GM19372 (cell line): ENCODE data around the gene CNTRL.
"Not testable (repeated sequence)": the region's sequence is repeated elsewhere in the genome, so short reads cannot be mapped to it uniquely, and the experiment has no call there.

Experiments used
- ATAC-seq: cut with Tn5 transposase; IDR thresholded peaks from one replicate; pipeline ENCODE4 v1.9.1; 2021; ENCODE audit warnings: mild to moderate bottlenecking, low read depth, moderate library complexity; ENCODE audit not compliant: unreplicated experiment

CNTRL gene

DNA sequence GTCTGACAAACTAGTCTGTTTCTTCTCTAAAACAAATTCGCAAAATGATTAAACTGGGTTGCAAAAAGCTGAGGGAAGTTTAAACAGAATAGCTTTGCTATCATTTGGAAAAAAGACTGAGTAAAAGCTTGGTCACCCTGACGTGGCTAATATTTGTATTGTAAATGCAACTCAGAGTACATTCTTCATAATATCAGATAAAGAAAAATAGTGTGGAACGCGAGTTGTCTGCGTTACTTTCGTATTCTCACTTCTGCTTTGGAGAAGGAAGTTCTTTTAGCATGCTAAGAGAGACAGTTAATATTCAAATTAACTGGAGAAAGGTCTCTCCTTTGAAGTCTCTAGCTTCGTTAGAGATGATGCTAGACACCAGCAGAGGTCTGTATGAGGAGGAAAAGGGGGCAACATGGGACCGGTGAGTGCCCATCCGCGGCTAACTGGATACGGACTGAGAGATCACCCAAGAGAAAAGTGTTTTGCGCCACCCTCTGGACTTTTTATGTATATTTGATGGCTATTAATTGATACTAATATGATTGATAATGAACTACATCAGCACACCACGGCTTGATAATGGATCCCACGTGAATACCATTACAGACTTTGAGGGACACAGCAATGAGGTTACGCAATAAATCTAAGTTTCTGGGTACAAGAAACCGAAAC is 2.9 kb upstream of the CNTRL start:
- peak; percentile 37 for ATAC-seq

DNA sequence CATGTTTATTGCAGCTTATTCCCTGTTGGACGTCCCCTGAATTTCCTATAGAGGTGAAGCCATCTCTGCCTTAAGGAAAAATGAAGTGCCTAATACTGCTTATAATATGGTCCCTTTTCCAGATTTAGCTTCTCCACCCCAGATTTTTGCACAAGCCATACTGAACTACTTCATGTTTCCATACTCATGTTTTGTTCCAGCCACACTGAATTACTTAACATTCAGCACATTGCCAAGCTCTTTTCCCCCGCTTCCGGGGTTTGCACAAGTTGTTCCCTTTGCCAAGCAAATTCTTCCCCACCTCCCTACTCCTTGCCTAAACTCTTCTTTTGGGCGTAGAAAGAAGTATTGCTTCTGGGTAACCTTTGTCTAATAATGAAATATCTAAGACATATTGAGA is 1.7 kb upstream of the CNTRL start:
- no peak for ATAC-seq

DNA sequence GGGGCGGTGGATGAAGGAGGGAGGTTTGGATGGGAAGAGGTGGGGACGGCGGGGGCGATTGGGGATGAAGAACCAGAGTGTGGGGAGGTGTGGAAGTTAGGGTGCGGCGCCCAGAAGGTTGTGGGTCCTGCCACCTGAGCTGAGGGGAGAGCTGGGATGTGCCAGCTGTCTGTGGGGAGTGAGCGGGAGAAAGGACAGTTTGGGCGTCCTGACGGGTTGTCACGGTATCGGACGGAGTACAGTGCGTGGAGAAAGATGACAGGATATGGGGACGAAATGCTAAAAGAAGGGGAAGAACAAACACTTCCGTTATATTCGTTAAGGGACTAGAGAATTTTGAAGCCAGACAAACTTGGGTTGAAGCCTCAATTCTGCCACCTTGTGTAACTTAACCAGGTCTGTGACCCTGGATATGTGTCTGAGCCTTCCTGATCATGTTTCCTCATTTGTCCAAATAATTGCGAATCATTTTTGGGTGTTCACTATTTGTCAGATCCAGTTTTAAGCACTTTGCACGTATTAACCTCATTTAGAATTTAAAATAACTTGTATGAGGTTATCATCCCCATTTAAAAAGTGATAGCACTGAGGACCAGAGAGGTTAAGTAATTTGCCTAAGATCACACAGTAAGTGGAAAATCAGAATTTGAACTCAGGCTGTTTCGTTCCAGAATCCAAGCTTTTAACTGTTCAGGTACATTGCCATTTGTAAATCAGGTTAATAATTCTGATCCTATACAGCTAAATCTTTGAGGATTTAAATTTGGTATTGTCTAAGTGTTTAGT is 689 bp downstream of the CNTRL start:
- peak; percentile 7 for ATAC-seq

DNA sequence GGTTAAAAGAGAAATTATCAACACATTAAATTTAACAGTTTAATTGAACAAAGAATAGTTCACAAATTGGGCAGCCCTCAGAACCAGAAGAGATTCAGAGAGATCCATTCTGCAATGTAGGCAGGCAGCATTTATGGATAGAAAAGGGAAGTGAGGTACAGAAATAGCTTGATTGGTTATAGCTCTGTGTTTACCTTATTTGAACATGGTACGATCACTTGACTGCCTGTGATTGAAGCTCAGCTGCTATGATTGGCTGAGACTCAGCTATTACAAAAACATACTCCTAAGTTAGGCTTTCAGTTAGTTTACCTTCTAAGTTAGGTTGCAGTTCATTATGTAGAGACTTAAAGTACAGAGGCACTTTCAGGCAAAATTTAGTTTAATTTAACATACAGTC is 7.3 kb downstream of the CNTRL start:
- no peak for ATAC-seq

DNA sequence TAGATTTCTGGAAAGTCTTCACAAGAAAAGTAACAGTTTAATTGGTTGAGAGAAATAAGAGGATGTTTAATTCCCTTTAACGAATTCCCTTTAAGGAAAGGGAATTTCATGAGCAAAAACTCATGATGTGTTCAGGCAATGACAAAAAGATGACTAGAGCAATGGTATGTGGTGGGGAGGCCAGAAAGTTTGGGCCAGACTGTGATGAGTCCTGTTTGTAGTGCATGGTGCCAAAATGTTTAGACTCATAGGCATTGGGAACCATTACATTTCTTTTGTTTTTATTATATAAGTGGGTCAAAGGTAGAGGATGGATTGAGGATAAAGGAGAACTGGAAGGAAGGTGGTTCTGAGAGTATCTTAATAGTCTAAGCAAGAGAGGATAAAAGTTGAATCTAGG is 10.9 kb downstream of the CNTRL start:
- no peak for ATAC-seq

DNA sequence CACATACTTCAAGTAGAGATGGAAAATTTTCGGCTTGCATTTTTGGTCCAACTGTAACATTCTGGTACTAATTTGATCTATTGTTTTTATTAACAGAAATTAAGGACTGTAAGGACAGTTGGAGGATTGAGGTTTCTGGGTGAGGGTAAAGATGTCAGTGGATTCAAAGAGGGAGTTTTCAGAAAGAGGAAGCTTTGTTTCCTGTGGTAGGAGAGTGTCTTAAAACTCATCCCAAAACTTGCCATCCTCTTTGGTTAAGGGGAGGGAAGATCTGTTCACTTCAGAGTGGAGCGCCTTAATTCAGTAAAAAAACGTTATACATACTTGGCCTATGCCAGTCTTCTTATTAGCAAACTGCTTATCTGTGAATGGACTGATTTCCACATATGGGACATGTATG is 13.8 kb downstream of the CNTRL start:
- no peak for ATAC-seq

DNA sequence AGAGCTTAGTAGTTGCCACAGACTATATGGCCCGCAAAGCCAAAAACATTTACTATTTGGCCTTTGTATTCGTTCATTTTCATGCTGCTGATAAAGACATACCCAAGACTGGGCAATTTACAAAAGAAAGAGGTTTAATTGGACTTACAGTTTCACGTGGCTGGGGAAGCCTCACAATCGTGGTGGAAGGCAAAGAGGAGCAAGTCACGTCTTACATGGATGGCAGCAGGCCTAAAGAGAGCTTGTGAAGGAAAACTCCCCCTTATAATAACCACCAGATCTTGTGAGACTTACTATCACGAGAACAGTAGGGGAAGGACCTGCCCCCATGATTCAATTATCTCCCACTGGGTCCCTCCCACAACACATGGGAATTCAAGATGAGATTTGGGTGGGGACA is 16.0 kb downstream of the CNTRL start:
- not testable (repeated sequence) for ATAC-seq

DNA sequence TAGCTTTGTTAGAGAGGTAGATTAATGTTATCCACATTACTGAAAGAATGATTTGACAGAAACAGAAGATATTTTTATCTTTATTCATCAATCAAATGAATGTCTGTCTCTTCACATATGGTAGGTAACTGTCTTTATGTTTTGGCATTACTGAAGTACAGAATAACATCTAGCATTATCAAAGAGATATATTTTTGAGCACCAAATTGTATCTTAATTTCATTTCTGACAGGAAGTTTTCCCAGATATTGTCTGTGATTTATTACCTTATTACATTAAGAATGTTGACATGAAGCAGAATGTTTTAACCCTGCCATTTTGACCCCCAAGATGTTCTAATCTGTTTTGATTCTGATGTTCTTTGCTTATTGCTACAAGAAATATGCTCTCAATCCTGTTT is 20.3 kb downstream of the CNTRL start:
- ATAC-seq: no peak

DNA sequence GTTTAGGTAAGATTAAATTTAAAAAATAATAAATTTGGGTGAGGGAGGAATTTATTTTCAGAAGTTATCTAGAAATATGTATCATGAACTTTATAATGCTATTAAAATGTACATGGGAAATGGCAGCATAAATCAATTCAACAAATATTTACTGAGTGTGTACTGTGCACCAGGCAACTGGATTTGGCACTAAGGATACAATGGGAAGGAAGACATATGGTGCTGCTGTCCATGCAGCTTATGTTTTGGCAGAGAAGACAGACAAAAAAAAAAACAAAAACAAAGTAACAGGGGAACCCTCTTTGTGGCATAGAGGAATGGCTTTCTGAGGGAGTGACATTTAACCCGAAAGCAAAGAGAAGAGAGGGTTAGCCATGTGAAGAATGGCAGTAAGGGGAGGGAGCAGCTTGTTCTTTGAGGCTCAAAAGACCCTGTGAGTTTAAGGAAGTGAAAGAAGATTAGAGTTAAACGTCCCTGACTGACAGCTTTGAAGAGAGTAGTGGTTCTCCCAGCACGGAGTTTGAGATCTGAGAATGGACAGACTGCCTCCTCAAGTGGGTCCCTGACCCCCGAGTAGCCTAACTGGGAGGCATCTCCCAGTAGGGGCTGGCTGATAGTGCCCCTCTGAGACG is 23.9 kb downstream of the CNTRL start:
- no peak for ATAC-seq

DNA sequence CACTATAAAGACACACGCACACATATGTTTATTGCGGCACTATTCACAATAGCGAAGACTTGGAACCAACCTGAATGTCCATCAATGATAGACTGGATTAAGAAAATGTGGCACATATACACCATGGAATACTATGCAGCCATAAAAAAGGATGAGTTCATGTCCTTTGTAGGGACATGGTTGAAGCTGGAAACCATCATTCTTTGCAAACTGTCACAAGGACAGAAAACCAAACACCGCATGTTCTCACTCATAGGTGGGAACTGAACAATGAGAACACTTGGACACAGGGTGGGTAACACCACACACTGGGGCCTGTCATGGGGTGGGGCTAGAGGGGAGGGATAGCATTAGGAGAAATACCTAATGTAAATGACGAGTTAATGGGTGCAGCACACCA is 29.3 kb downstream of the CNTRL start:
- ATAC-seq: not testable (repeated sequence)

DNA sequence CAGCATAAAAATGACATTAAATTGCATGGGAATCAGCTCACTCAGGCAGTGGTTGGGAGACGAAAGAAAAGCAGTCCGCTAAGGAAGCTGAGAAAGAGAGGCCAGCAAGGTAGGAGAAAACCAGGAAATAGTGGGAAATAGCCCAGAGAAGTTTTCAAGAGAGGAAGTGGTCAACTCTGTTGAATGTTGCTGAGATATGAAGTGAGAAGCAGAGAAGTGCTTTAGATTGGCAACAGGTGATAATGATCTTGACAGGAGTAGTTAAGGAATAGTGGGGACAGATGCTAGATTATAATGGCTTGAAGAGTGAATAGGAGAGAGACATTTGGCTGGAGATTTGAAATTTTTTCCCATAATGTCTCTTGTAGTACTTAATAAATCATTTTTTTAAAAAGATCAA is 30.8 kb downstream of the CNTRL start:
- ATAC-seq: no peak

DNA sequence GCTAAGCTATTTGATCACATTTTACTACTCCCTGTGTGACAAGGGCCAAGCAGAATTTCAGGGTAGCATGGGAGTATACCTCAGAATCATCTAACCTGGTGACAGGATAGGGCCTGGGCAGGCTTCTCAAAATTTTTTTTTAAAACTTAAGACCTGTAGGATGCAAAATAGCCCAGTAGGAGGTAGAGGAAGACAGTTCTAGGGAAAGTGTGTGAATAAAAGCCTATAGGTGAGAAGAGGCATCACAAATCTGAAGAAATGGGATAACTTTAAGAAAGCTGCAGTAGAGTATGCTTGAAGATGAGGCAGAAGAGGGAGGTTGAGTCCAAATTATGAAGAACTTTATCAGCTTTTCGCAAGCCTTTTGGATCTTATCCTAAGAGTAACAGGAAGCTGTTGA is 32.3 kb downstream of the CNTRL start:
- no peak for ATAC-seq

DNA sequence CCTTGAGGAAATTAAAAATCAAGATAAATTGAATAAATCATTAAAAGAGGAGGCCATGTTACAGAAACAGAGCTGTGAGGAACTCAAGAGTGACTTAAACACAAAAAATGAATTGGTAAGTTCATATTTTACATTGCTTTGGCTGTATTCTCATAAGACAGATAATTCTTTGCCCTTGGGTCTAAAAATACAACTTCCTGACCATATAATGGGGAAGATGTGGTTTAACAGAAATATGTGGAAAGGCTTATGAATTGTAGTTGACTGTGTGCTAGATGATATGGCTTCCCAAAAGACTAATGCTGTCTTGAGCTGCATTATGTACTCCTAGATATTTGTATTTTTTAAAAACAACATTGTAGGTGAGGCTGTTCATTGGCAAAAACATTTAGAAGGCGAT is 33.1 kb downstream of the CNTRL start:
- ATAC-seq: no peak

DNA sequence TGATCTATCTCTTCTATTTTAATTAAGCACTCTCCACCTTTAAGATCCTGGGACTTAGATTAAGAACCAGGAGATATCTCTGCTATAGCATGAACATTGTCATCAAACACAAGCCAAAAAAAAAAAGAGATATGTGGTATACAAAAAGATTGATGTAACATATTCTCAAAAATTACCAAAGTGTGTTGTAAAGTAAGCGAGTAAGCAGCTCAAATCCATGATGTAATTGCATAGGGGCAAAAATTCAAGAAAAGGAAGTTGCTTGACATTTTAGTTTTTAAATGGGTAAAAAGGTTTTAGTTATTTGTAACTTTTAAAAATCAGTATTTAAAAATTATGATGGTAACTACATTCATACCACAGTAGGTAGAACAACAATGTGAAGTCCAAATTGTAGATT is 40.7 kb downstream of the CNTRL start:
- ATAC-seq: no peak

DNA sequence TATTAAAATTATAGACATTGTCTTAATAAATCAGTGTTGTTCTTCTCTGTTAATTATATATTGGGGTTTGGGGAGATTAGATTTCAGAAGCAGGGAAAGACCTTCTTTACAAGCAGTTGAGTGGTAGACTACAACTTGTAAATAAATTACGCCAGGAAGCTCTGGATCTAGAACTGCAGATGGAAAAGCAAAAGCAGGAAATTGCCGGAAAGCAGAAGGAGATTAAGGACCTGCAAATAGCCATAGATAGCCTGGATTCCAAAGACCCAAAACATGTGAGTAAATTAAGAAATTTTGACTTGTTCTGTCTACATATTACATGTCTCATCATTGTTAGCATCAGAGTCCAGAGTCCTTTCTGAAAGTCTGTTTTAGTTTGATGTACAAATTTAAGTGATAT is 43.5 kb downstream of the CNTRL start:
- no peak for ATAC-seq

DNA sequence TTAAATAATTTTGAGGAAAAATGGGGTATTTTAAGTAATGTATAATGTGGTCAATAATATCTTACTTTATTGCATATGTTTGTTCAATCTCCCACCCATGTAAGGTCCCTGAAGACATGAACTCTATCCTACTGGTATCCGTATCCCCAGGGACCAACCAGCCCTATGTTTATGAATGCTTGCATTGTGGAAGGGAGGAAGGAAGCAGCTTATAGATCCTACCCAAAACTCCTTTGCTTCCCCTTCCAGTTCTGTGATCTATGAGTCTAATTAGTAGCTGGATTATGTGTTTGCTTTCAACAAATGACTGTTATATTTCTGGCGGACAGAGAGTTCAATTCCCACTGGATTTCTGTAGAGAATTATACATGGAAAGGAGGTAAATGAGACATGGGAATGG is 45.6 kb downstream of the CNTRL start:
- no peak for ATAC-seq

DNA sequence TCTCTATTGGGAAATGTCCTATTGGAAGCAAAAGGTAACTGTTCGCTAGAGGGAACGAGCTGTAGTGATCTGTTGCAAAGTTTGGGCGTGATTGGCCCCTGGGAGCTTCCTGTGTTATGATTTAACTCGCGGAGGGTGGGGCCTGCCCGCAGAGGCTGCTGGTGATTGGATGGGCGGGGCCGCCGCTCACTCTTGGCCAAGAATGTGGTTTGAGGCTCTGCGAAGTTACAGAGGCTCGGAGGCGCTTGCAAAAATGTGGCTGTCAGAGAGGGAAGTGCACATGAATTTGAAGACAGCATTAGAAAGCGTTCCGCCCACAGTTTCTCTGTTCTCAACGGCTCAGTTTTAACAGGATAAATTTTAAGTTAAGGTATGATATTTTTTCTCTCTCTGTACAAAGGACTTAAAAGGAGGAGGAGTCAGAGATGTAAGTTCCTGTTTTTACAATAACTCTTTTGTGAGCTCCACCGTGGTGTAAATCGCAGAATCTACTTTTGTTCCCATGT is 46.9 kb downstream of the CNTRL start:
- peak; percentile 98 for ATAC-seq

DNA sequence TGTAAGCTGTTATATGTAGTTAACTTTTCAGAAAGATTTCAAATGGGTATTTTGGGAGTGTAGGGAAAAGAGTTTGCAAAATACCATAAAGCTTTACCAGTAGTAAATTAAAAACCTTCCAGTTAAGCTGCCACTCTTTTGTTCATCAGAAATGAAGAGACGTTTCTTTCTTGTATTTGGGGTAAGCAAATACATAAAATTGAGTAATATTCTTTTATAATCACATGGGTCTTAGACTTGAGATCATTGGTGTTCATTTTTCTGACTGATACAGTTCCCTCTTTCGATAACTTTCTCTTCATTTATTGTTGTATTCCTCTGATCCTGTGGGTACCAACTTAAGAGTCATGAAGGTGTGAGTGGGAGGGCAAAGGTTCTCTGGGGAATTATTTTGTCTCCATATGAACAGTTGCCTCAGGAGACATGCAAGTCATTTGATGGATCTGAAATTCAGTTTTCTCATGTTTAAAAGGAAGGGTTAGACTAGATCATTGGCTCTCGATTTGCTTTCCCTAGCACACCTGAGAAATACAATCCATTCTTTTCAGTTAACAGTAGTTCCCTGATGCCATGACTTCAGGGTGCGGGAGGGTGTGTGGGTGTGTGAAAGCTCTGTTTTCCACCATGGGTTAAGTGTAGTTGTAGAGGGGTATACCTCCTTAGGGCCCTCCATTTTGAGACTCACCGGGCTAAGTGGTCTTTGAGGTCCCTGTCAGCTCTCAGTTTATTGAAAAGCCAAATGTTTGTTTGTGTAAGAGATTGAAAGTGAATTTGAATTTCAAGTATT is 47.7 kb downstream of the CNTRL start:
- ATAC-seq: no peak

DNA sequence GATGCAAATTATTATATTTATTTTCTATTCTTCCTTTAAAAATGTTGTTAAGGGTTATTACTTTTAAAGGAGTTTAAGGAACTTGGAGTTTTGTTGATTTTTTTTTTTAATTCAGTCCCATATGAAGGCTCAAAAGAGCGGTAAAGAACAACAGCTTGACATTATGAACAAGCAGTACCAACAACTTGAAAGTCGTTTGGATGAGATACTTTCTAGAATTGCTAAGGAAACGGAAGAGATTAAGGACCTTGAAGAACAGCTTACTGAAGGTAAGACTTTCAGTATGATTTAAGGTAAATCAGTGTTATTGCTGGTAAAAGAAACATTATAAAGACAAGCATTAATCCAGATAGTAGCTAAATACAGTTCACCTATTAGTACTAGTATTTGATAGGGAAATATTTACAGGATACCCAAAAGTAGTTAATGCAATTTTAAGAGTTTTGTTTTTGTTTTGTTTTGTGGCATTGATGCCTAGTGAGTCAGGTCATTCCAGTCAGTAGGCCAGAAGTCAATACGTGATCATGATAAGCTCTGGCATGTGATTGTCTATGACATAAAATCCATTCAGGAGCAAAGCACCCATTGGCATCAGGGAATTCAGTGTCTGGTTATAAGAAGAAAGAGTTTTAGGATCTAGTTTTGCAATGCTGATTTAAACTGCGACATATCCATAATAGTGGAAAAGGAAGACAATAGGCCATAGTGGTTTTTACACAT is 49.2 kb downstream of the CNTRL start:
- ATAC-seq: no peak

DNA sequence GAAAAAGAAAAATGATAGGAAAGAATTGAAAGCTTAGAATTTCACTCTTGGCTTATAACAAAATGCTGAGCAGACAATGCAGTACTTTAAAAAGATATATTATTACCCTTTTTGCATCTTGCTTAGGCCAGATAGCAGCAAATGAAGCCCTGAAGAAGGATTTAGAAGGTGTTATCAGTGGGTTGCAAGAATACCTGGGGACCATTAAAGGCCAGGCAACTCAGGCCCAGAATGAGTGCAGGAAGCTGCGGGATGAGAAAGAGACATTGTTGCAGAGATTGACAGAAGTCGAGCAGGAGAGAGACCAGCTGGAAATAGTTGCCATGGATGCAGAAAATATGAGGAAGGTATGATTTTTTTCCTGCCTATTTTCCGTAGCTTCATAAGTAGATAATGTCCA is 50.8 kb downstream of the CNTRL start:
- ATAC-seq: no peak
